ENCODE data around the gene ABCF1.
A peak's percentile ranks its signal among the peaks of the same experiment; 100 is the strongest.

Gene ABCF1

DNA sequence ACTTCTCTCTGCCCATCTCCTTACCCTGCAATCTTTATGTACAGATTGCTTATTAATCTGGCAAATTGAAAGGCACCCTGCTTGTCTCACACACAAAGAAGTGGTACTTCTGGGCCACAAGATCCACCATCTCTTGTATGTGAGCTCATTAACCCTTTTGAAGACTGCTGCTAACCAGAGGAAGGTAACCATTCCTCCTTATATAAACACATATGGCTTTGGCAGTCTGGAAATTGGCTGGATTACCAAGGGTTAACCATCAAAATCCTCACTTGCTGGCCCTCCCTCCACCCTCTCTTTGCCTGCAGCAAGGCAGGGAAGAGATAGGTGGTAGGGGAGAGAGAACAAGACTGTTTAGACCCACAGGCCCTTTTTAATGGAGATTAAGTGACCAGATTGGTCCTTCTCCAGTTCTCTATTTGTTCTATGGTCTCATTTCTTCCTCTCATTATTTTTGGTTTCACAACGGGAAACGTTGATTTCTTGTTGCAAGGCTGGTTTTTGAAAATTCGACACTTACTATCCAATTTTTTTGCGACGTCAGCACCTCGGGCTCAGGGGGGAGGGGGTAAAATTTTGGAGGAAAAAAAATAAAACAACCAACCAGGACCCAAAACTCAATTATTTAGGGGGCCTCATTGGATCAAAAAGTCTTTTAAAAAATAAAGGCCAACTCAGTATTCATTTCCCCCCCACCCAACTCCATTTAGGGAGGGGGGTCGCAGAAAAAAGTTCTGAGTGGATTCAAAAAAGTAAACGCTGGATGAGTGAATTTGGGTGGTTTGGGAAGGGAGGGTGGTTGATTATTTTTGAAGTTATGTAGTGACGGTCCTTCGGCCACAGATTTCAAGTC is 44.9 kb downstream of the ABCF1 start:
- no peak; the same call in 1 of the 2 replicates for TF ChIP-seq ZFP30 (CRISPR knock-in tag; IDR thresholded peaks at IDR 0.05)
- TF ChIP-seq PATZ1 (CRISPR knock-in tag; IDR thresholded peaks at IDR 0.05; ENCODE audit: borderline replicate concordance): no peak; the same call in 1 of the 2 replicates
- TF ChIP-seq SNAI2 (CRISPR knock-in tag; IDR thresholded peaks at IDR 0.05): peak; percentile 61; the same call in 1 of the 2 replicates
- TF ChIP-seq, protein P1, sequence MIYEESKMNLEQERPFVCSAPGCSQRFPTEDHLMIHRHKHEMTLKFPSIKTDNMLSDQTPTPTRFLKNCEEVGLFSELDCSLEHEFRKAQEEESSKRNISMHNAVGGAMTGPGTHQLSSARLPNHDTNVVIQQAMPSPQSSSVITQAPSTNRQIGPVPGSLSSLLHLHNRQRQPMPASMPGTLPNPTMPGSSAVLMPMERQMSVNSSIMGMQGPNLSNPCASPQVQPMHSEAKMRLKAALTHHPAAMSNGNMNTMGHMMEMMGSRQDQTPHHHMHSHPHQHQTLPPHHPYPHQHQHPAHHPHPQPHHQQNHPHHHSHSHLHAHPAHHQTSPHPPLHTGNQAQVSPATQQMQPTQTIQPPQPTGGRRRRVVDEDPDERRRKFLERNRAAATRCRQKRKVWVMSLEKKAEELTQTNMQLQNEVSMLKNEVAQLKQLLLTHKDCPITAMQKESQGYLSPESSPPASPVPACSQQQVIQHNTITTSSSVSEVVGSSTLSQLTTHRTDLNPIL (CRISPR knock-in tag; IDR thresholded peaks at IDR 0.05; ENCODE audit: low read depth): 0 out of 2 replicates have a peak, but pooled peaks have one; percentile 9
- no peak for TF ChIP-seq OSR1 (CRISPR knock-in tag; IDR thresholded peaks at IDR 0.05)
- peak; percentile 5 for TF ChIP-seq ZC3H10 (CRISPR knock-in tag; IDR thresholded peaks at IDR 0.05)
- TF ChIP-seq PPARA (CRISPR knock-in tag; IDR thresholded peaks at IDR 0.05; ENCODE audit: borderline replicate concordance): no peak
- TF ChIP-seq ZNF70 (CRISPR knock-in tag; IDR thresholded peaks at IDR 0.05): no peak
- TF ChIP-seq ESRRG (CRISPR knock-in tag; IDR thresholded peaks at IDR 0.05): no peak
- TF ChIP-seq TOX (CRISPR knock-in tag; IDR thresholded peaks at IDR 0.05; ENCODE audit: borderline replicate concordance): no peak
- TF ChIP-seq, protein P2, sequence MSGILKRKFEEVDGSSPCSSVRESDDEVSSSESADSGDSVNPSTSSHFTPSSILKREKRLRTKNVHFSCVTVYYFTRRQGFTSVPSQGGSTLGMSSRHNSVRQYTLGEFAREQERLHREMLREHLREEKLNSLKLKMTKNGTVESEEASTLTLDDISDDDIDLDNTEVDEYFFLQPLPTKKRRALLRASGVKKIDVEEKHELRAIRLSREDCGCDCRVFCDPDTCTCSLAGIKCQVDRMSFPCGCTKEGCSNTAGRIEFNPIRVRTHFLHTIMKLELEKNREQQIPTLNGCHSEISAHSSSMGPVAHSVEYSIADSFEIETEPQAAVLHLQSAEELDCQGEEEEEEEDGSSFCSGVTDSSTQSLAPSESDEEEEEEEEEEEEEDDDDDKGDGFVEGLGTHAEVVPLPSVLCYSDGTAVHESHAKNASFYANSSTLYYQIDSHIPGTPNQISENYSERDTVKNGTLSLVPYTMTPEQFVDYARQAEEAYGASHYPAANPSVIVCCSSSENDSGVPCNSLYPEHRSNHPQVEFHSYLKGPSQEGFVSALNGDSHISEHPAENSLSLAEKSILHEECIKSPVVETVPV (CRISPR knock-in tag; IDR thresholded peaks at IDR 0.05): no peak; the same call in 1 of the 2 replicates
- TF ChIP-seq ZNF8 (CRISPR knock-in tag; IDR thresholded peaks at IDR 0.05): 0 out of 2 replicates have a peak, but pooled peaks have one; percentile 16
- no peak for TF ChIP-seq ISL1 (CRISPR knock-in tag; IDR thresholded peaks at IDR 0.05)
- no peak for TF ChIP-seq GLIS3 (CRISPR knock-in tag; IDR thresholded peaks at IDR 0.05)
- no peak for TF ChIP-seq BACH2 (CRISPR knock-in tag; IDR thresholded peaks at IDR 0.05; ENCODE audit: borderline replicate concordance)
- 0 out of 2 replicates have a peak, but pooled peaks have one; percentile 7 for TF ChIP-seq ARNTL (CRISPR knock-in tag; IDR thresholded peaks at IDR 0.05; ENCODE audit: borderline replicate concordance, low read depth)
- no peak for TF ChIP-seq RARB (CRISPR knock-in tag; IDR thresholded peaks at IDR 0.05)
- TF ChIP-seq TSHZ2 (CRISPR knock-in tag; IDR thresholded peaks at IDR 0.05): no peak
- no peak for TF ChIP-seq CSDC2 (CRISPR knock-in tag; IDR thresholded peaks at IDR 0.05)
- TF ChIP-seq ZNF565 (CRISPR knock-in tag; conservative IDR thresholded peaks at IDR 0.05; ENCODE audit: low read depth): no peak
- no peak for TF ChIP-seq ZFP3 (CRISPR knock-in tag; IDR thresholded peaks at IDR 0.05)
- no peak for TF ChIP-seq POU6F1 (CRISPR knock-in tag; IDR thresholded peaks at IDR 0.05; ENCODE audit: borderline replicate concordance, low read depth)
- TF ChIP-seq TCF4 (CRISPR knock-in tag; IDR thresholded peaks at IDR 0.05; ENCODE audit: borderline replicate concordance): no peak
- ATAC-seq: no peak
